H1 (cell line): ENCODE measurements around the gene SCNN1B. TPM values are rescaled to one million over a fixed set of nuclear protein-coding genes. Genes with fewer than 3 reads are reported as not detected.

Experiments used
- ATF2 ChIP-seq: IDR thresholded peaks from 2 replicates; pipeline ENCODE4 v1.6.1; 2012; ENCODE audit warnings: low read length, inconsistent platforms
- CBX5 ChIP-seq: fragments of 300-800, 300-1000 bp; sonication (generic); IDR thresholded peaks from 2 replicates; pipeline ENCODE4 v1.7.1; 2016; ENCODE audit warnings: antibody characterized with exemption, low read length, low read depth
- RBBP5 ChIP-seq: IDR thresholded peaks from 2 replicates; pipeline ENCODE4 v1.7.1; 2012; ENCODE audit warnings: low read depth, mild to moderate bottlenecking, inconsistent platforms, low read length, moderate library complexity, borderline replicate concordance
- TAF1 ChIP-seq: IDR thresholded peaks from 2 replicates; pipeline ENCODE4 v1.6.1; 2011; ENCODE audit warnings: mild to moderate bottlenecking, low read depth, low read length
- USF2 ChIP-seq: IDR thresholded peaks from 2 replicates; pipeline ENCODE4 v1.6.1; 2011; ENCODE audit warnings: low read length, improper control_type of control experiment
- polyA plus RNA-seq, 7 experiments: library from polyadenylated mRNA; depleted of rRNA in 3 of 7; stranded (reverse) in 5 of 7; unstranded in 2 of 7; fragments of >200 nt in 5 of 7; fragments of 200-250 nt in 2 of 7; gene quantifications; 1 replicate in 5 of 7; 2 replicates in 1 of 7; 4 replicates in 1 of 7; pipeline versions ENCODE4 v1.2.1 to v1.2.3, GENCODE V29; 2011 to 2013; ENCODE audit warnings: missing spikeins in 2 of 7, mixed read lengths in 2 of 7
- total RNA-seq: library from RNA; stranded (reverse); fragmentation: NEBNext Ultra II Directional; extraction: Animal tissue kit (Norgen Biotek cat#: 25700); gene quantifications from 2 replicates; pipeline ENCODE4 v1.2.1, GENCODE V29; 2021

SCNN1B gene
- total and polyA plus RNA-seq, 2 of the 8 experiments (the other 6 are each of a cell fraction or from before 2014, with no cell fraction given), result 0.20 to 0.95 TPM

GRCh38 chr16:23367988-23368387 lies 65.9 kb downstream of the SCNN1B start (continued):
- TF ChIP-seq USF2 (no peak), TAF1 (no peak), CBX5 (no peak), ATF2 (no peak), RBBP5 (no peak)
